CD4-positive, alpha-beta T cell treated with Interleukin-15 for 4 hours (primary cell): ENCODE measurements around the gene SPRR4.

ENCODE experiments used
- DNase-seq: peaks from one replicate; pipeline ENCODE4 v3.0.0-alpha.2; 2020; ENCODE audit warnings: low spot score

The SPRR4 gene

GRCh38 chr1:152970495-152970894 lies at the start of gene SPRR4:
SPRR4 (plus strand) TSS chr1:152970648; CDS start chr1:152971891, 1,243 bp downstream.
- DNase-seq: no peak

GRCh38 chr1:152924191-152924590 lies 46.3 kb upstream of the SPRR4 start:
- no peak for DNase-seq

- DNase-seq: no peak
Observed at GRCh38 chr1:152926091-152926490, 44.4 kb upstream of the SPRR4 start.

GRCh38 chr1:152928671-152929070 lies 41.8 kb upstream of the SPRR4 start:
- DNase-seq: no peak

- DNase-seq: no peak
Observed at GRCh38 chr1:152932170-152932811, 38.2 kb upstream of the SPRR4 start.

GRCh38 chr1:152933196-152933595 lies 37.3 kb upstream of the SPRR4 start:
- DNase-seq: no peak

- DNase-seq: no peak
Observed at GRCh38 chr1:152940614-152941013, 29.8 kb upstream of the SPRR4 start.

GRCh38 chr1:152941037-152941711 lies 29.3 kb upstream of the SPRR4 start:
- DNase-seq: no peak

- no peak for DNase-seq
Observed at GRCh38 chr1:152942161-152942560, 28.3 kb upstream of the SPRR4 start.

- DNase-seq: no peak
Observed at GRCh38 chr1:152946248-152946647, 24.2 kb upstream of the SPRR4 start.

- DNase-seq: no peak
Observed at GRCh38 chr1:152946651-152947256, 23.7 kb upstream of the SPRR4 start, which contains the start of gene SPRR5. SPRR5 (plus strand) TSS chr1:152947206; CDS start chr1:152948555, 1,349 bp downstream.

- DNase-seq: no peak
Observed at GRCh38 chr1:152951711-152952110, 18.7 kb upstream of the SPRR4 start.

GRCh38 chr1:152953761-152954160 lies 16.7 kb upstream of the SPRR4 start:
- no peak for DNase-seq

- DNase-seq: no peak
Observed at GRCh38 chr1:152954436-152954835, 16.0 kb upstream of the SPRR4 start.

GRCh38 chr1:152957561-152957960 lies 12.9 kb upstream of the SPRR4 start:
- DNase-seq: no peak

GRCh38 chr1:152959273-152959672 lies 11.2 kb upstream of the SPRR4 start:
- DNase-seq: no peak

GRCh38 chr1:152959801-152960451 lies 10.5 kb upstream of the SPRR4 start:
- no peak for DNase-seq

- DNase-seq: no peak
Observed at GRCh38 chr1:152960452-152961044, 9.9 kb upstream of the SPRR4 start.

GRCh38 chr1:152961226-152961891 lies 9.1 kb upstream of the SPRR4 start:
- no peak for DNase-seq

GRCh38 chr1:152962876-152963415 lies 7.5 kb upstream of the SPRR4 start:
- DNase-seq: no peak

- DNase-seq: no peak
Observed at GRCh38 chr1:152964536-152964935, 5.9 kb upstream of the SPRR4 start.

- DNase-seq: no peak
Observed at GRCh38 chr1:152965853-152966252, 4.6 kb upstream of the SPRR4 start.
